Naive thymus-derived CD4-positive, alpha-beta T cell (primary cell): ENCODE measurements around the gene ANKRD9. TPM values are rescaled to one million over a fixed set of nuclear protein-coding genes. Genes with fewer than 3 reads are reported as not detected.
A peak's percentile ranks its signal among the peaks of the same experiment; 100 is the strongest.

ENCODE experiments used
- ATAC-seq: fragments of 150-1000 bp; cut with Tn5 transposase; 2 replicates; pipeline ENCODE4 v1.10.0; 2021; ENCODE audit warnings: mild to moderate bottlenecking, moderate library complexity
- CTCF ChIA-PET: fragments of 350-600 bp; sonication (Branson Sonifier 250); formaldehyde crosslinking; loops from one replicate; lab custom pipeline; 2021; ENCODE audit warnings: antibody characterized with exemption; lab: Charles Lee
- POLR2A ChIA-PET: fragments of 350-600 bp; sonication (Branson Sonifier 250); formaldehyde crosslinking; loops from one replicate; lab custom pipeline; 2021; ENCODE audit warnings: antibody characterized with exemption, inconsistent platforms; lab: Charles Lee
- DNase-seq, 9 donors: peaks; one replicate each; pipeline versions ENCODE4 v3.0.0 to v3.0.0-alpha.2; 2020 to 2022; ENCODE audit warnings: mixed read lengths in 1 of 9
- H3K27ac ChIP-seq: one replicate; pipeline ENCODE4 v1.7.0; 2013; ENCODE audit warnings: mild to moderate bottlenecking, low read depth, low read length, moderate library complexity
- H3K27me3 ChIP-seq, 2 donors: one replicate each; pipeline ENCODE4 v1.7.0; 2013; ENCODE audit warnings: low read length in 2 of 2, mild to moderate bottlenecking in 2 of 2, moderate library complexity in 2 of 2; ENCODE audit not compliant: control insufficient read depth in 2 of 2, insufficient read depth in 2 of 2
- H3K36me3 ChIP-seq, 3 experiments: 1 replicate in 2 of 3; 2 replicates in 1 of 3; pipeline ENCODE4 v1.7.0; 2013; ENCODE audit warnings: low read length in 3 of 3, mild to moderate bottlenecking in 3 of 3, moderate library complexity in 1 of 3; ENCODE audit not compliant: insufficient read depth in 3 of 3, control insufficient read depth in 2 of 3
- H3K4me1 ChIP-seq, 2 donors: one replicate each; pipeline ENCODE4 v1.7.0; 2013; ENCODE audit warnings: low read length in 2 of 2, mild to moderate bottlenecking in 2 of 2, moderate library complexity in 1 of 2; ENCODE audit not compliant: control insufficient read depth in 2 of 2, insufficient read depth in 2 of 2
- H3K4me3 ChIP-seq: 2 replicates; pipeline ENCODE4 v1.7.0; 2013; ENCODE audit warnings: mild to moderate bottlenecking, low read length
- H3K9me3 ChIP-seq, 3 experiments: 1 replicate in 2 of 3; 2 replicates in 1 of 3; pipeline ENCODE4 v1.7.0; 2013; ENCODE audit warnings: low read length in 3 of 3; ENCODE audit not compliant: control insufficient read depth in 2 of 3
- H3K27ac Mint-ChIP-seq, 9 donors: one replicate each; pipeline ENCODE4 v1.8.0; 2020 to 2022; ENCODE audit warnings: mixed read lengths in 9 of 9, mild to moderate bottlenecking in 8 of 9, moderate library complexity in 5 of 9, inconsistent platforms in 2 of 9
- H3K27me3 Mint-ChIP-seq, 5 donors: one replicate each; pipeline ENCODE4 v1.8.0; 2021 to 2022; ENCODE audit warnings: mixed read lengths in 5 of 5, mild to moderate bottlenecking in 1 of 5
- H3K36me3 Mint-ChIP-seq, 5 donors: one replicate each; pipeline ENCODE4 v1.8.0; 2020 to 2022; ENCODE audit warnings: mixed read lengths in 5 of 5, mild to moderate bottlenecking in 3 of 5, inconsistent platforms in 1 of 5
- H3K4me1 Mint-ChIP-seq, 7 donors: one replicate each; pipeline ENCODE4 v1.8.0; 2020 to 2022; ENCODE audit warnings: mixed read lengths in 7 of 7, mild to moderate bottlenecking in 3 of 7, inconsistent platforms in 1 of 7
- H3K4me3 Mint-ChIP-seq, 10 donors: one replicate each; pipeline ENCODE4 v1.8.0; 2020 to 2022; ENCODE audit warnings: mild to moderate bottlenecking in 10 of 10, mixed read lengths in 10 of 10, moderate library complexity in 6 of 10, inconsistent platforms in 2 of 10
- H3K9me3 Mint-ChIP-seq, 11 donors: one replicate each; pipeline ENCODE4 v1.8.0; 2020 to 2022; ENCODE audit warnings: mixed read lengths in 11 of 11, mild to moderate bottlenecking in 4 of 11, inconsistent platforms in 1 of 11, moderate library complexity in 1 of 11
- intact Hi-C, 2 donors: fragments of 100-400 bp; cut with micrococcal nuclease; formaldehyde crosslinking; loops; one replicate each; pipeline ENCODE4 v1.15.1; 2023
- polyA plus RNA-seq, 2 donors: library from polyadenylated mRNA; unstranded; fragments of 300-500 nt; fragmentation: Illumina TruSeq; gene quantifications; one replicate each; pipeline ENCODE4 v1.2.3, GENCODE V29; 2021
- total RNA-seq, 6 experiments: library from RNA in 5 of 6; stranded (reverse) in 5 of 6; gene quantifications; 1 replicate in 5 of 6; 2 replicates in 1 of 6; pipeline ENCODE4 v1.2.3 and lab custom pipeline; 2021 to 2026

Gene ANKRD9
- total and polyA plus RNA-seq, 7 experiments from 2014 or later = 0.26 to 8.1 (median 1.4) TPM

- Mint-ChIP-seq H3K27ac (no peak overlapping the region), H3K9me3 (peaks cover 0 to 2% (median 0%) of the 10 kb centered on the region in 11 donors), H3K27me3 (no peaks in the 10 kb centered on the region), H3K4me1 (peaks cover 0 to 18% (median 5%) of the 10 kb centered on the region in 7 donors), H3K36me3 (peaks cover 0 to 4% (median 0%) of the 10 kb centered on the region in 5 donors), H3K4me3 (no peak overlapping the region)
- ChIA-PET CTCF (interaction anchor here (0.5 to 0.8 kb wide), 3 partner anchors 12 to 467 kb away, joined by 3 read pairs; no protein-coding TSS in a partner anchor), POLR2A (no interaction called here)
- no peaks in the 10 kb centered on the region for H3K27me3 ChIP-seq
- no peak overlapping the region for H3K4me3 ChIP-seq
- no peak overlapping the region for H3K27ac ChIP-seq
- H3K36me3 ChIP-seq = no peaks in the 10 kb centered on the region
- ATAC-seq (no peak), DNase-seq (no peak)
- H3K9me3 ChIP-seq = no peaks in the 10 kb centered on the region
- no peaks in the 10 kb centered on the region for H3K4me1 ChIP-seq
- intact Hi-C loops = no loop called here
Observed at GRCh38 chr14:102504328-102504999, 5.1 kb downstream of the ANKRD9 start.

GRCh38 chr14:102503641-102504327 lies 5.8 kb downstream of the ANKRD9 start:
- H3K27ac ChIP-seq = no peak overlapping the region
- Mint-ChIP-seq H3K4me1 (peaks cover 0 to 15% (median 5%) of the 10 kb centered on the region in 7 donors), H3K27me3 (no peaks in the 10 kb centered on the region), H3K36me3 (peaks cover 0 to 7% (median 3%) of the 10 kb centered on the region in 5 donors), H3K9me3 (peaks cover 0 to 2% (median 0%) of the 10 kb centered on the region in 11 donors), H3K27ac (no peak overlapping the region), H3K4me3 (no peak overlapping the region)
- POLR2A ChIA-PET = no interaction called here
- H3K36me3 ChIP-seq = peaks cover 0 to 3% (median 0%) of the 10 kb centered on the region in 3 experiments
- intact Hi-C loops = no loop called here
- DNase-seq (no peak), ATAC-seq (no peak)
- no peaks in the 10 kb centered on the region for H3K4me1 ChIP-seq
- H3K9me3 ChIP-seq = no peaks in the 10 kb centered on the region
- CTCF ChIA-PET = interaction anchor here (0.8 kb wide), 1 partner anchor 15 kb away, joined by 3 read pairs; no protein-coding TSS in a partner anchor
- no peak overlapping the region for H3K4me3 ChIP-seq
- no peaks in the 10 kb centered on the region for H3K27me3 ChIP-seq

- Mint-ChIP-seq H3K27me3 (no peaks in the 10 kb centered on the region), H3K9me3 (no peaks in the 10 kb centered on the region), H3K36me3 (peaks cover 0 to 6% (median 4%) of the 10 kb centered on the region in 5 donors), H3K27ac (peak overlapping the region in 1 of 9 donors; percentile 41), H3K4me3 (no peak overlapping the region), H3K4me1 (peaks cover 0 to 11% (median 5%) of the 10 kb centered on the region in 7 donors)
- no peaks in the 10 kb centered on the region for H3K4me1 ChIP-seq
- H3K27ac ChIP-seq = no peak overlapping the region
- no peak overlapping the region for H3K4me3 ChIP-seq
- no peak for DNase-seq
- intact Hi-C loops = no loop called here
- CTCF ChIA-PET = no interaction called here
- H3K36me3 ChIP-seq = peaks cover 0 to 16% (median 0%) of the 10 kb centered on the region in 3 experiments
- no peaks in the 10 kb centered on the region for H3K27me3 ChIP-seq
- POLR2A ChIA-PET = no interaction called here
- no peaks in the 10 kb centered on the region for H3K9me3 ChIP-seq
- ATAC-seq = no peak
Observed at GRCh38 chr14:102502571-102502970, 7.0 kb downstream of the ANKRD9 start.

DNA sequence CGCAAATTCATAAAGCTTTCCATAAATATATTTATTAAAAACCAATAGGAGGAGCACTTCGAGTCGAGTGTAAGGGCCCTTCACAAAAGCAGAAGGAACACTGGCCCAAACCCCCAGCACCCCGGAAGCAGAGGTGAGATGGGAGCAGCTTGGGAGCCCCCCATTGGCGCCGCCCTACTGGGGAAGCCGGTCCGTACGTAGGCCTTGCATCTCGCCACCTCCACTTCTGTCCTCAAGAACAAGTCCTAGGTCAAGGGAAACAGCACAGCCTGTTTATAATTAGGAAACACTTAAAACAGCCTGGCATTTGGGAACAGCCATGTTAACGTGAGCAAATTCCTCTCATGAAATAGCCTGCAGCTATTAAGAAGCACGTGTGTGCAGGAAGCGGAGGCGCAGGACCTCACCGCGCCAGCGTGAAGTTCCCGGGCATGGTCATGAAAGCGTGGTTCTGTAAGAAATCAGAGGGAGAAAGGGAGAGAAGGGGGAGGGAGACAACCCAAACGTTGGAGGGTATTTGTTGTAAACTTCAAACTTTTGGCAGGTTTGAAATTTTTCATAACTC lies 7.7 kb downstream of the ANKRD9 start:
- no peak overlapping the region for H3K4me3 ChIP-seq
- no peaks in the 10 kb centered on the region for H3K9me3 ChIP-seq
- no peaks in the 10 kb centered on the region for H3K27me3 ChIP-seq
- no peaks in the 10 kb centered on the region for H3K4me1 ChIP-seq
- CTCF ChIA-PET = no interaction called here
- no peak overlapping the region for H3K27ac ChIP-seq
- no peaks in the 10 kb centered on the region for H3K9me3 Mint-ChIP-seq
- no peaks in the 10 kb centered on the region for H3K27me3 Mint-ChIP-seq
- POLR2A ChIA-PET = no interaction called here
- peak overlapping the region in 1 of 9 donors; percentile 38 for H3K27ac Mint-ChIP-seq
- intact Hi-C loops = no loop called here
- no peak overlapping the region for H3K4me3 Mint-ChIP-seq
- DNase-seq (no peak), ATAC-seq (no peak)
- H3K36me3 ChIP-seq = peaks cover 0 to 23% (median 0%) of the 10 kb centered on the region in 3 experiments
- H3K36me3 Mint-ChIP-seq = peaks cover 0 to 6% (median 4%) of the 10 kb centered on the region in 5 donors
- peaks cover 0 to 11% (median 5%) of the 10 kb centered on the region in 7 donors for H3K4me1 Mint-ChIP-seq

DNA sequence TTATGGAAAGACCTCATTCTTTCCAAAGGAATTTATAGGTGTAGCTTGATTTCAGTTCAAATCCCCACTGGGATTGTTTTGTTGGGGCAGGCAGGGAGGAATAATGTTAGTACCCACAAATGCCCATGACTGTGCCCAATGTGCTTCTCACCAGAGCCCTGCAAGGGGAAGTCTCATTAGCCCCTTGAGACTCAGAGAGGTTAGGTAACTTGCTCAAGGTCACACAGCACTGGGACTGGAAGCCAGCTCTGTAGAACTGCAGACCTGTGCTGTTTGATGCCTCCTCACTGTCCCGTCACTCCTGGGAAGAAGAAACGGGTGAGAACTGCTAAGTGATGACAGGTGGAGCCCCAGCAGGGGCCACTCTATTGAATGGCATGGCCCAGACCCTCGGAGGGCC lies 8.9 kb downstream of the ANKRD9 start:
- peaks cover 0 to 27% (median 0%) of the 10 kb centered on the region in 3 experiments for H3K36me3 ChIP-seq
- H3K27ac Mint-ChIP-seq = peak overlapping the region in 7 of 9 donors; percentile 28 to 66 (median 45)
- ATAC-seq (peak; percentile 39), DNase-seq (no peak)
- H3K4me3 Mint-ChIP-seq = no peak overlapping the region
- ChIA-PET CTCF (interaction anchor here (0.6 to 0.7 kb wide), 3 partner anchors 15 to 410 kb away, joined by 3 to 4 read pairs (median 3); no protein-coding TSS in a partner anchor), POLR2A (interaction anchor here (1.0 kb wide), 1 partner anchor 247 kb away, joined by 3 read pairs; no protein-coding TSS in a partner anchor)
- H3K27ac ChIP-seq = no peak overlapping the region
- H3K27me3 Mint-ChIP-seq = no peaks in the 10 kb centered on the region
- no peaks in the 10 kb centered on the region for H3K9me3 ChIP-seq
- H3K9me3 Mint-ChIP-seq = peaks cover 0 to 1% (median 0%) of the 10 kb centered on the region in 11 donors
- peaks cover 0 to 7% (median 4%) of the 10 kb centered on the region in 5 donors for H3K36me3 Mint-ChIP-seq
- no peaks in the 10 kb centered on the region for H3K4me1 ChIP-seq
- intact Hi-C loops = no loop called here
- H3K4me1 Mint-ChIP-seq = peaks cover 0 to 11% (median 5%) of the 10 kb centered on the region in 7 donors
- H3K4me3 ChIP-seq = no peak overlapping the region
- H3K27me3 ChIP-seq = no peaks in the 10 kb centered on the region

DNA sequence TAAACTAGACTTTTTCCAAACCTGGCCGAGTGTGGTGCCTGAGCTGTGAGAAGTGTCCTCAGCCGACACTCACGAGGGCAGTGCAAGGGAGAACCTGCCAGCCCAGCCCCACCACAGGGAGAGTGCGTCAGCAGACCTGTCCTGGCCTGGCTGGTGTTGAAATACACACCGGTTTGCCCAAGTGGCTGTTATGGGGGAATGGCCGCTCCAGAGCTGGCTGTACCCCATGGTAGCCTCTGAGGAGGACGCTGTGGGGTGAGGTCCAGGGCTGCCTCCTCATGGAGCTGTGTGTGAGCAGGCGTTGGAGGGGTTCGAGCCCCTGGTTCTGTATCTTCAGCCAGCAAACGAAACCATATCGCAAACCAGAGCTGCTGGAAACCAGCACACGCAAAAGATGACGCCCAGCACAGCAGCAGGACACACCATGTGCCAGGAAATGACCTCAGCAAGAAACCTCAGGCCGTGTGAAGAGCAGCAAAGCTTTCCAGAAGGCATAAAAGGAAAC lies 9.4 kb downstream of the ANKRD9 start:
- CTCF ChIA-PET = interaction anchor here (0.6 to 0.7 kb wide), 3 partner anchors 14 to 409 kb away, joined by 3 to 4 read pairs (median 3); no protein-coding TSS in a partner anchor
- POLR2A ChIA-PET = interaction anchor here (1.0 kb wide), 1 partner anchor 247 kb away, joined by 3 read pairs; no protein-coding TSS in a partner anchor
- no peak overlapping the region for H3K4me3 Mint-ChIP-seq
- peaks cover 0 to 11% (median 5%) of the 10 kb centered on the region in 7 donors for H3K4me1 Mint-ChIP-seq
- Histone ChIP-seq H3K4me3 (no peak overlapping the region), H3K27me3 (no peaks in the 10 kb centered on the region), H3K36me3 (peaks cover 0 to 27% (median 0%) of the 10 kb centered on the region in 3 experiments), H3K9me3 (no peaks in the 10 kb centered on the region), H3K27ac (no peak overlapping the region), H3K4me1 (no peaks in the 10 kb centered on the region)
- peak overlapping the region in 5 of 9 donors; percentile 28 to 69 (median 56) for H3K27ac Mint-ChIP-seq
- DNase-seq (no peak), ATAC-seq (peak; percentile 78)
- peaks cover 0 to 7% (median 4%) of the 10 kb centered on the region in 5 donors for H3K36me3 Mint-ChIP-seq
- H3K9me3 Mint-ChIP-seq = peaks cover 0 to 1% (median 0%) of the 10 kb centered on the region in 11 donors
- intact Hi-C loops = no loop called here
- H3K27me3 Mint-ChIP-seq = no peaks in the 10 kb centered on the region
